ENCODE measurements around the gene CDRT4.

DNA sequence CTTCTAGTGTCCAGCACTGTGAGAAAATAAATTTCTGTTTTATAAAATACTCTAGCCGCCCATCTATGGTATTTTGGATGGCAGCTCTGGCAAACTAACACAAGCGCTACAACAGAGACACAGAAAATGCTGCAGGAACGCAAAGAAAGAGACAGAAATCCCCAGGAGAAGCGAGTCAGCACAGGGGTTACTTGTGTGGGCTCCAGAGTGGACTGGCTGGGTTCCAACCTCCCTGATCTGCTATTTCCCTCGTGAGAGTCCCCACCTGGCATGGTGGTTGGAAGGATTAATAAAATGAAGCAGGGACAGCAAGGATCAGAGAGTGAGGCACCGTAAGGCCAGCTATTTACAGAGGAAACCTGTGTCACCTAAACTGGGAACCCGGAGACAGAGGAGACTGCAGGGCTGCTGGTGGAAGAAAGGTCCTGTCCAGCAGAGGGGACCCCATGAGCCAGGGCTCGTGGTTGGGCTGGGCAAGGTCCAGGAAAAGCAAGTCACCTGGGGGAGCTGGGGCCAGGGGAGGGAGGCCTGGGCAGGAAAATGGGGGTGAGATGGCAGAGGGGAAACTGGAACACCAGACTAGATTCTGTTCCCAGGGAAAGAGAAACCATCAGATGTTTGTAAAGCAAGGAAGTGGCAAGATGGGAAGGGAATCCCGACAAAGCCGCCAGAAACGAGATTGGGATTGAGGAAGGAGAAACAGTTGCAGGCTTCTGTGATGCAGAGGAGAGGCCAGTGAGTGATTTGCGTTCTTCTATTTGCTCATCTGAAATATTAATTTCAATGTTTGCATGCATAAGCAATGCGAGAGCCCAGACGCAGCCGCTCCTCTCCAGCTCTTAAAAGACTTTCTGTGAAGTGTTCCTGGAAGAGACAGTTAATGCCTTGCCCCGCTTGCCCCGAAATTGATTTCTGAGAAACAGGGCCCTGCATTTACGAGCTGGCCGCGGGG, 63.0 kb downstream of the CDRT4 start:
- TF ChIP-seq, protein P1, sequence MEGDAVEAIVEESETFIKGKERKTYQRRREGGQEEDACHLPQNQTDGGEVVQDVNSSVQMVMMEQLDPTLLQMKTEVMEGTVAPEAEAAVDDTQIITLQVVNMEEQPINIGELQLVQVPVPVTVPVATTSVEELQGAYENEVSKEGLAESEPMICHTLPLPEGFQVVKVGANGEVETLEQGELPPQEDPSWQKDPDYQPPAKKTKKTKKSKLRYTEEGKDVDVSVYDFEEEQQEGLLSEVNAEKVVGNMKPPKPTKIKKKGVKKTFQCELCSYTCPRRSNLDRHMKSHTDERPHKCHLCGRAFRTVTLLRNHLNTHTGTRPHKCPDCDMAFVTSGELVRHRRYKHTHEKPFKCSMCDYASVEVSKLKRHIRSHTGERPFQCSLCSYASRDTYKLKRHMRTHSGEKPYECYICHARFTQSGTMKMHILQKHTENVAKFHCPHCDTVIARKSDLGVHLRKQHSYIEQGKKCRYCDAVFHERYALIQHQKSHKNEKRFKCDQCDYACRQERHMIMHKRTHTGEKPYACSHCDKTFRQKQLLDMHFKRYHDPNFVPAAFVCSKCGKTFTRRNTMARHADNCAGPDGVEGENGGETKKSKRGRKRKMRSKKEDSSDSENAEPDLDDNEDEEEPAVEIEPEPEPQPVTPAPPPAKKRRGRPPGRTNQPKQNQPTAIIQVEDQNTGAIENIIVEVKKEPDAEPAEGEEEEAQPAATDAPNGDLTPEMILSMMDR (IDR thresholded peaks at IDR 0.05): no peak
- TF ChIP-seq POLR2A (IDR thresholded peaks at IDR 0.05): no peak

Measured in thyroid gland (tissue), 4 donors.